ENCODE results near the gene GREM1. TPM values are rescaled to one million over a fixed set of nuclear protein-coding genes. Genes with fewer than 3 reads are reported as not detected.

Gene GREM1
- 1 to 10 TPM in 5 of 12 donors, under 1 TPM in 6, not detected in 1; 0.53 to 5.6 (median 0.92) TPM for polyA plus RNA-seq (ENCODE audit: insufficient read length in 12 of 12)
- long read RNA-seq, donor 1, full-length matches to known transcripts = 4 of 4 reads
- long read RNA-seq, donor 1, partial matches to known transcripts = 0 of 4 reads
- long read RNA-seq, donor 1, other reads (novel, unspliced or antisense) = 0 of 4 reads
- long read RNA-seq, donor 2 = 0 reads
- long read RNA-seq, donor 3 = 0 reads
- long read RNA-seq, donor 4 = 0 reads
- long read RNA-seq, donor 5 = 0 reads
- long read RNA-seq, donor 6 = 0 reads
- long read RNA-seq, donor 7 = 0 reads
- long read RNA-seq, donor 8 = 0 reads
- long read RNA-seq, donor 9 = 0 reads
- long read RNA-seq, donor 10 = 0 reads
- long read RNA-seq, donor 11 = 0 reads

GRCh38 chr15:32717426-32718226 is at the start of gene GREM1:
TSS of gene GREM1 (plus strand) at chr15:32718004. CDS start at chr15:32730691, 12,687 bp downstream.
- no peak for DNase-seq

- DNase-seq = no peak
Measured at GRCh38 chr15:32668942-32669341, 48.9 kb upstream of the GREM1 start.

- no peak for DNase-seq
Measured at GRCh38 chr15:32669896-32670611, 47.8 kb upstream of the GREM1 start.

GRCh38 chr15:32670623-32671022 is 47.2 kb upstream of the GREM1 start:
- no peak for DNase-seq

- no peak for DNase-seq
Measured at GRCh38 chr15:32671339-32672325, 46.2 kb upstream of the GREM1 start.

GRCh38 chr15:32674681-32675080 is 43.1 kb upstream of the GREM1 start:
- no peak for DNase-seq

GRCh38 chr15:32675466-32675865 is 42.3 kb upstream of the GREM1 start:
- DNase-seq = no peak

- DNase-seq = no peak
Measured at GRCh38 chr15:32676169-32676568, 41.6 kb upstream of the GREM1 start.

GRCh38 chr15:32677238-32677750 is 40.5 kb upstream of the GREM1 start:
- no peak for DNase-seq

- no peak for DNase-seq
Measured at GRCh38 chr15:32679298-32679690, 38.5 kb upstream of the GREM1 start.

GRCh38 chr15:32682569-32682968 is 35.2 kb upstream of the GREM1 start:
- DNase-seq = no peak

GRCh38 chr15:32682977-32683630 is 34.7 kb upstream of the GREM1 start:
- DNase-seq = no peak

GRCh38 chr15:32683906-32684584 is 33.8 kb upstream of the GREM1 start:
- DNase-seq = no peak

GRCh38 chr15:32685576-32685975 is 32.2 kb upstream of the GREM1 start:
- peak; percentile 33 for DNase-seq

- DNase-seq = no peak
Measured at GRCh38 chr15:32687556-32687955, 30.2 kb upstream of the GREM1 start.

GRCh38 chr15:32688151-32688639 is 29.6 kb upstream of the GREM1 start:
- no peak for DNase-seq

- DNase-seq = no peak
Measured at GRCh38 chr15:32690941-32691688, 26.7 kb upstream of the GREM1 start.

GRCh38 chr15:32691689-32692038 is 26.1 kb upstream of the GREM1 start:
- no peak for DNase-seq

- no peak for DNase-seq
Measured at GRCh38 chr15:32692286-32692685, 25.5 kb upstream of the GREM1 start.

All from muscle of arm (tissue), 14 donors.